Neural cell (in vitro differentiated cells): ENCODE results near the gene FRMD4A. TPM values are rescaled to one million over a fixed set of nuclear protein-coding genes. Genes with fewer than 3 reads are reported as not detected.

Experiments used
- H2AFZ ChIP-seq: fragments of 200-600, 300-800 bp; sonication (generic), shearing (Covaris generic); 2 replicates; pipeline ENCODE4 v1.6.0; 2014; ENCODE audit warnings: low read depth, mild to moderate bottlenecking, antibody characterized with exemption, low read length, moderate library complexity
- H3F3A ChIP-seq: fragments of 200-600 bp; shearing (Covaris generic); 2 replicates; pipeline ENCODE4 v1.6.1; 2016; ENCODE audit warnings: mild to moderate bottlenecking, moderate library complexity, mixed read lengths, antibody characterized with exemption, low read length; ENCODE audit not compliant: insufficient read depth, poor library complexity, severe bottlenecking
- H3K27ac ChIP-seq: fragments of 200-600, 300-800 bp; sonication (generic), shearing (Covaris generic); 2 replicates; pipeline ENCODE4 v1.5.1; 2014; ENCODE audit warnings: mild to moderate bottlenecking, low read length, moderate library complexity
- H3K27me3 ChIP-seq: fragments of 300-800, 200-600 bp; sonication (generic), shearing (Covaris generic); 2 replicates; pipeline ENCODE4 v1.6.0; 2014; ENCODE audit warnings: mild to moderate bottlenecking, low read depth, low read length, moderate library complexity; ENCODE audit not compliant: insufficient read depth
- H3K36me3 ChIP-seq: fragments of 300-800, 200-600 bp; sonication (generic), shearing (Covaris generic); 2 replicates; pipeline ENCODE4 v1.5.1; 2014; ENCODE audit warnings: mild to moderate bottlenecking, antibody characterized with exemption, low read length, moderate library complexity; ENCODE audit not compliant: insufficient read depth
- H3K4me2 ChIP-seq: fragments of 300-800, 200-600 bp; sonication (generic), shearing (Covaris generic); 2 replicates; pipeline ENCODE4 v1.6.0; 2014; ENCODE audit warnings: mild to moderate bottlenecking, low read length
- H3K4me3 ChIP-seq: fragments of 300-800, 200-600 bp; sonication (generic), shearing (Covaris generic); 2 replicates; pipeline ENCODE4 v1.5.1; 2014; ENCODE audit warnings: mild to moderate bottlenecking, low read length, moderate library complexity
- H3K79me2 ChIP-seq: fragments of 200-600 bp; shearing (Covaris generic); replicated peaks from 2 replicates; pipeline ENCODE4 v1.6.0; 2014; ENCODE audit warnings: mild to moderate bottlenecking, low read length, moderate library complexity; ENCODE audit not compliant: insufficient read depth
- H3K9ac ChIP-seq: fragments of 300-800, 200-600 bp; sonication (generic), shearing (Covaris generic); 2 replicates; pipeline ENCODE4 v1.6.1; 2016; ENCODE audit warnings: mild to moderate bottlenecking, low read length, mixed read lengths
- H3K9me2 ChIP-seq: fragments of 200-600 bp; shearing (Covaris generic); 2 replicates; pipeline ENCODE4 v1.6.1; 2016; ENCODE audit warnings: mild to moderate bottlenecking, low read length, mixed read lengths; ENCODE audit not compliant: insufficient read depth
- H3K9me3 ChIP-seq: fragments of 200-600, 300-800 bp; sonication (generic), shearing (Covaris generic); 2 replicates; pipeline ENCODE4 v1.6.1; 2016; ENCODE audit warnings: mild to moderate bottlenecking, mixed run types, low read length, moderate library complexity, mixed read lengths
- H4K20me1 ChIP-seq: fragments of 200-600 bp; shearing (Covaris generic); 2 replicates; pipeline ENCODE4 v1.6.1; 2016; ENCODE audit warnings: mild to moderate bottlenecking, mixed run types; ENCODE audit not compliant: insufficient read depth
- CTCF ChIP-seq: fragments of 450-650 bp; IDR thresholded peaks from 2 replicates; pipeline ENCODE4 v1.5.1; 2014; ENCODE audit warnings: antibody characterized with exemption, mild to moderate bottlenecking, moderate library complexity; ENCODE audit not compliant: poor library complexity, severe bottlenecking
- EP300 ChIP-seq: fragments of 450-650 bp; conservative IDR thresholded peaks from 2 replicates; pipeline ENCODE4 v1.6.1; 2014; ENCODE audit warnings: antibody characterized with exemption, mild to moderate bottlenecking, moderate library complexity; ENCODE audit not compliant: poor library complexity, severe bottlenecking
- EZH2 ChIP-seq: fragments of 200-600, 300-800 bp; shearing (Covaris generic), sonication (generic); IDR thresholded peaks from 2 replicates; pipeline ENCODE4 v1.6.1; 2014; ENCODE audit warnings: antibody characterized with exemption, low read length, borderline replicate concordance, mild to moderate bottlenecking; ENCODE audit not compliant: insufficient read depth, poor library complexity, severe bottlenecking
- MXI1 ChIP-seq: fragments of 450-650 bp; conservative IDR thresholded peaks from 2 replicates; pipeline ENCODE4 v1.6.1; 2014; ENCODE audit warnings: antibody characterized with exemption, mild to moderate bottlenecking; ENCODE audit not compliant: poor library complexity, severe bottlenecking
- POLR2AphosphoS5 ChIP-seq: IDR thresholded peaks from 2 replicates; pipeline ENCODE4 v1.6.1; 2012
- RAD21 ChIP-seq: fragments of 450-650 bp; conservative IDR thresholded peaks from 2 replicates; pipeline ENCODE4 v1.6.1; 2014; ENCODE audit warnings: antibody characterized with exemption, mild to moderate bottlenecking, moderate library complexity
- REST ChIP-seq: IDR thresholded peaks from 2 replicates; pipeline ENCODE4 v1.6.1; 2012; ENCODE audit warnings: borderline replicate concordance
- SMC3 ChIP-seq: fragments of 450-650 bp; conservative IDR thresholded peaks from 2 replicates; pipeline ENCODE4 v1.6.1; 2014; ENCODE audit warnings: antibody characterized with exemption, mild to moderate bottlenecking, moderate library complexity; ENCODE audit not compliant: poor library complexity
- TAF1 ChIP-seq: IDR thresholded peaks from 2 replicates; pipeline ENCODE4 v1.6.1; 2012; ENCODE audit warnings: low read depth
- polyA plus RNA-seq: library from polyadenylated mRNA; depleted of rRNA; stranded (reverse); fragments of >200 nt; gene quantifications from 2 replicates; pipeline ENCODE4 v1.2.3, GENCODE V29; 2014

Gene FRMD4A
- polyA plus RNA-seq, 1 donor from 2014 or later = 36.5 TPM

GRCh38 chr10:13706604-13707003 lies 624.1 kb downstream of the FRMD4A start:
- Histone ChIP-seq H4K20me1 (no peaks in the 10 kb centered on the region), H3K36me3 (no peaks in the 10 kb centered on the region), H3F3A (no peaks in the 10 kb centered on the region), H3K9ac (no peak overlapping the region), H3K9me3 (no peaks in the 10 kb centered on the region), H3K27me3 (no peaks in the 10 kb centered on the region), H3K4me3 (peak overlapping the region; percentile 58), H3K9me2 (no peaks in the 10 kb centered on the region), H2AFZ (no peak overlapping the region), H3K4me2 (no peak overlapping the region), H3K27ac (no peak overlapping the region), H3K79me2 (no peaks in the 10 kb centered on the region)
- TF ChIP-seq CTCF (no peak), RAD21 (no peak), MXI1 (no peak)

GRCh38 chr10:13706175-13706574 lies 624.5 kb downstream of the FRMD4A start:
- Histone ChIP-seq H3F3A (no peaks in the 10 kb centered on the region), H4K20me1 (no peaks in the 10 kb centered on the region), H3K27me3 (no peaks in the 10 kb centered on the region), H3K9me2 (no peaks in the 10 kb centered on the region), H3K9me3 (no peaks in the 10 kb centered on the region), H3K79me2 (no peaks in the 10 kb centered on the region), H3K36me3 (peaks cover 3% of the 10 kb centered on the region), H3K9ac (no peak overlapping the region), H3K4me3 (no peak overlapping the region), H3K27ac (no peak overlapping the region), H3K4me2 (no peak overlapping the region), H2AFZ (no peak overlapping the region)
- no peak for TF ChIP-seq RAD21
- no peak for TF ChIP-seq TAF1
- no peak for TF ChIP-seq CTCF
- no peak for TF ChIP-seq EZH2
- no peak for TF ChIP-seq SMC3
- no peak for TF ChIP-seq REST
- no peak for TF ChIP-seq MXI1
- TF ChIP-seq EP300 = no peak
- no peak for TF ChIP-seq POLR2AphosphoS5
